ENCODE measurements around the gene PACS2. TPM values are rescaled to one million over a fixed set of nuclear protein-coding genes. Genes with fewer than 3 reads are reported as not detected.

Gene PACS2
- total and polyA plus RNA-seq, 2 donors (not counting 3 experiments of a cell fraction or from before 2014, with no cell fraction given), result 52.7 to 86.3 TPM

DNA sequence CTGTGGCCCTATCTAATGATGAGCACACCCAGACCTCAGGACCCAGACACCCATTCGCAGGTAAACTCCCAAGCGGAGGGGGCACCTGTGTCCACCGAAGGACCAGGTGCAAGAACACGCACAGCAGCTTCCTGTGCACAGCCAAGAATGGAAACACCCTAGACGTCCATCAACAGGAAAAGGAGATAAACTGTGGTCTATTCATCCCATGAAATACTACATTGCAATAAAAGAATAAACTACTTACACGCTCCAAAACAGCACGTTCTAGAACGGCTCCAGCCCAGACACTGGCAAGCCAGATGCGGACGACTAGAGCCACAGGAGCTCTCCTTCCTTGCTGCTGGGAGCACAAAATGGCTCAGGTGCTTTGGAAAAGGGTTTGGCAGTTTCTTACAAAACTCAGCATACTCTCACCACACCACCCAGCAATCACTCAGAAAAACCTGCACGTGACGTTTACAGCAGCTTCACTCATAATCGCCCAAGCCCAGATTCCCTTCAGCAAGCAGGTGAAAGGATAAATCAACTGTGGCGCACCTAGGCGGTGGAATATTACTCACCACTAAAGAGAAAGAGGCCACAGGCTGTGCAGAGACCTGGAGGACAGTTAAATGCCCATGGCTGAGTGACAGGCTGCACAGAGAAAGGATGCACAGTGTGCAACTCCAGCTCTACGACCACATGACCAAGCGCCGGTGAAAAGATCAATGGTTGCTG is 34.7 kb upstream of the PACS2 start:
- no peaks in the 10 kb centered on the region for H3K9me3 ChIP-seq (replicated peaks; ENCODE audit: control insufficient read depth, insufficient read depth, low read length)
- H3K4me2 ChIP-seq (ENCODE audit: insufficient read depth, low read length), result no peak overlapping the region
- no peak for FAIRE-seq
- no peak for DNase-seq (ENCODE audit: low read depth, low spot score)
- ChIA-PET POLR2A (no interaction called here), CTCF (interaction anchor here (1.0 to 1.6 kb wide), 2 partner anchors 111 to 189 kb away, joined by 3 to 8 read pairs; no protein-coding TSS in a partner anchor)
- dilution Hi-C loops (cut with MboI; ENCODE audit: extremely low pct_ligation_motif_present, low sequenced_read_pairs) (no loop called here), intact Hi-C loops (cut with micrococcal nuclease) (no loop called here)
- no peaks in the 10 kb centered on the region for H3K9me1 ChIP-seq (replicated peaks; ENCODE audit: control insufficient read depth, extremely low read depth, insufficient read depth, low read length)
- no peaks in the 10 kb centered on the region for H4K20me1 ChIP-seq (replicated peaks; ENCODE audit: control insufficient read depth, extremely low read depth, insufficient read depth, low read length)
- no peak overlapping the region for H2AFZ ChIP-seq (ENCODE audit: low read depth, low read length)
- H3K4me1 ChIP-seq (ENCODE audit: control insufficient read depth, extremely low read depth, insufficient read depth, low read length), result peaks cover 11% of the 10 kb centered on the region
- H3K79me2 ChIP-seq (ENCODE audit: control insufficient read depth, insufficient read depth, low read length), result peaks cover 7% of the 10 kb centered on the region
- TF ChIP-seq, protein P1, sequence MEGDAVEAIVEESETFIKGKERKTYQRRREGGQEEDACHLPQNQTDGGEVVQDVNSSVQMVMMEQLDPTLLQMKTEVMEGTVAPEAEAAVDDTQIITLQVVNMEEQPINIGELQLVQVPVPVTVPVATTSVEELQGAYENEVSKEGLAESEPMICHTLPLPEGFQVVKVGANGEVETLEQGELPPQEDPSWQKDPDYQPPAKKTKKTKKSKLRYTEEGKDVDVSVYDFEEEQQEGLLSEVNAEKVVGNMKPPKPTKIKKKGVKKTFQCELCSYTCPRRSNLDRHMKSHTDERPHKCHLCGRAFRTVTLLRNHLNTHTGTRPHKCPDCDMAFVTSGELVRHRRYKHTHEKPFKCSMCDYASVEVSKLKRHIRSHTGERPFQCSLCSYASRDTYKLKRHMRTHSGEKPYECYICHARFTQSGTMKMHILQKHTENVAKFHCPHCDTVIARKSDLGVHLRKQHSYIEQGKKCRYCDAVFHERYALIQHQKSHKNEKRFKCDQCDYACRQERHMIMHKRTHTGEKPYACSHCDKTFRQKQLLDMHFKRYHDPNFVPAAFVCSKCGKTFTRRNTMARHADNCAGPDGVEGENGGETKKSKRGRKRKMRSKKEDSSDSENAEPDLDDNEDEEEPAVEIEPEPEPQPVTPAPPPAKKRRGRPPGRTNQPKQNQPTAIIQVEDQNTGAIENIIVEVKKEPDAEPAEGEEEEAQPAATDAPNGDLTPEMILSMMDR (IDR thresholded peaks at IDR 0.05; ENCODE audit: extremely low read depth in 1 of 2, insufficient read depth in 1 of 2, low read depth in 1 of 2, low read length in 2 of 2), result no peak
- TF ChIP-seq, protein P2, sequence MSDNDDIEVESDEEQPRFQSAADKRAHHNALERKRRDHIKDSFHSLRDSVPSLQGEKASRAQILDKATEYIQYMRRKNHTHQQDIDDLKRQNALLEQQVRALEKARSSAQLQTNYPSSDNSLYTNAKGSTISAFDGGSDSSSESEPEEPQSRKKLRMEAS (IDR thresholded peaks at IDR 0.05; ENCODE audit: insufficient read depth, insufficient read length), result no peak
- TF ChIP-seq POLR2A (IDR thresholded peaks at IDR 0.05; ENCODE audit: low read depth, low read length) (no peak), FOS (IDR thresholded peaks at IDR 0.05; ENCODE audit: borderline replicate concordance, insufficient read depth, low read length) (no peak), JUN (IDR thresholded peaks at IDR 0.05; ENCODE audit: borderline replicate concordance, insufficient read depth, insufficient read length, low read depth) (no peak), MYC (IDR thresholded peaks at IDR 0.05; ENCODE audit: low read depth, low read length) (no peak), GATA2 (IDR thresholded peaks at IDR 0.05; ENCODE audit: insufficient read depth, insufficient read length, low read depth, low read length) (no peak), POLR2AphosphoS5 (IDR thresholded peaks at IDR 0.05; ENCODE audit: insufficient read depth, low read depth, low read length) (no peak), EZH2 (IDR thresholded peaks at IDR 0.05; ENCODE audit: borderline replicate concordance, low read depth, low read length, severe bottlenecking) (no peak)
- BruUV-seq (replicated peaks), result no TSS peak
- H3K36me3 ChIP-seq (ENCODE audit: control insufficient read depth in 2 of 2, extremely low read depth in 1 of 2, insufficient read depth in 2 of 2, low read length in 2 of 2), result peaks cover 0 to 3% of the 10 kb centered on the region in 2 experiments
- H3K4me3 ChIP-seq (replicated peaks in 1 of 3; ENCODE audit: insufficient read depth in 1 of 3, low read depth in 1 of 3, low read length in 3 of 3), result no peak overlapping the region
- H3K27ac ChIP-seq (ENCODE audit: insufficient read depth, low read depth, low read length), result no peak overlapping the region
- no peaks in the 10 kb centered on the region for H3K27me3 ChIP-seq (ENCODE audit: control insufficient read depth in 2 of 2, insufficient read depth in 2 of 2, low read length in 2 of 2)
- H3K9ac ChIP-seq (replicated peaks; ENCODE audit: extremely low read depth, insufficient read depth, low read length), result no peak overlapping the region
